D341Med (cell line): ENCODE data around the gene FLAD1.
"Not testable (repeated sequence)": the region's sequence is repeated elsewhere in the genome, so short reads cannot be mapped to it uniquely, and the experiment has no call there.

Experiments used
- DNase-seq: peaks from one replicate; pipeline ENCODE4 v3.0.0; 2012; ENCODE audit warnings: low spot score

Gene FLAD1

DNA sequence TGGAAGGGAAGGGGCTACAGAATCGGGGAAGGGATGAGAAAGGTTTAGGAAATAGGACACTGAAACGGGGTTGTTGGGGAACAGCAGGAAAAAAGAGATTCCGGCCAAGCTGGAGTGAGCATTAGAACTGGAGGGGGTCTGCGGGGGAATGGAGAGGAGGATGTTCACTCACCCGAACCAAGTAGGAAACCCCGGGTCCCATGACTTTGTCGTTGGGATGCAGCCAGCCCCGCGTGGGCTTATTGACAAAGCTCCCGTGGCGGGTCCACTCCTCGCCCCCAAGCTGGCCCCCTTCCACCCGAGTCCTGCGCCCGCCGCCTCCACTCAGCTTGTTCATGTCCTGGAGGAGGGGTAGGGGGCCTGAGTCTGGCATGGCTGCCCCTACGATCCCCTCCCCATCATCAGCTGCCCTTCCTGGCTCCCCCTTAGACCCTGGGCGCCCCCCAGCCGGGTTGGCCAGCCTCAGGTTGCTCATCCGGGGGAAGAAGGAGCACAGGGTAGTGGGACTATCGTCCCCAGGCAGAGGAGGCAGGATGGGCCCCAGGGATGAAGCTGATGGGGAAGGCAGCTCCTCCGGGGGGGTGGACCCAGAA, 13.2 kb upstream of the FLAD1 start:
- DNase-seq, result no peak

DNA sequence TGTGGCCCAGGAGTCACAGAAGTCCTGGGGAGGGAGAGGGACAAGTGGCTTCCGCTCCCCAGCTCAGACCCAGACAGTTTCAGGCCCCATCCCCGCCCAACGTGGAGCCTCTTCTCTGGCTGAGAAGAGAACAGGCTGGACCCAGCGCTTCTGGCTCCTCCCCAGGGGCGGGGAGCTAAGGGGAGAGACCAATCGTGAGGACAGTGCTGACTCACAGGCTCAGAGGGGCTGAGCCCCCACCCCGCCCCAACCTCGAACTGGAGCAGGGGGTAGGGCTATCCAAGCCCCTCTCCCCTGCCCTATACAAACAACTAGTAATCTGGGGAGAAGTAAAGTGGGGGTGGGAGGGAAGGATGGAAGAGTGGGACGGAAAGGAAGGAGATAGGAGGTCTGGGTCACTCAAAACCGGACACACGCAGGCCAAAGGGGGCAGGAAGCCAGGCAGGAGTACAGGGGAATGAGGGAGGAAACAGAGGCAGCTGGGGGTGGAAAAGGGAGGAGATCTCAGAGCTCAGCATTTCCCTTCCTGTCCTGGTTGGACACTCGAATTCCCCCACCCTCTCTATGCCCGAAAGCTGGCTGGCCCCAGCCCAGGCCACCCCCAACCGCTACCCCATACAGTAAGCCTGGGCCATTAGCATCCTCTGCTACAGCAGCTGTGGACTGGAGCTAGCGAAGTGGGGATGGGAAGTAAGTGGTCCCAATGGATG, 12.4 kb upstream of the FLAD1 start, which contains the start of gene SHC1:
SHC1 (minus strand) TSS at position 117 of the 710 bp plus-strand sequence. CDS start 221 bp downstream, outside the sequence.
- DNase-seq, result peak; percentile 89

DNA sequence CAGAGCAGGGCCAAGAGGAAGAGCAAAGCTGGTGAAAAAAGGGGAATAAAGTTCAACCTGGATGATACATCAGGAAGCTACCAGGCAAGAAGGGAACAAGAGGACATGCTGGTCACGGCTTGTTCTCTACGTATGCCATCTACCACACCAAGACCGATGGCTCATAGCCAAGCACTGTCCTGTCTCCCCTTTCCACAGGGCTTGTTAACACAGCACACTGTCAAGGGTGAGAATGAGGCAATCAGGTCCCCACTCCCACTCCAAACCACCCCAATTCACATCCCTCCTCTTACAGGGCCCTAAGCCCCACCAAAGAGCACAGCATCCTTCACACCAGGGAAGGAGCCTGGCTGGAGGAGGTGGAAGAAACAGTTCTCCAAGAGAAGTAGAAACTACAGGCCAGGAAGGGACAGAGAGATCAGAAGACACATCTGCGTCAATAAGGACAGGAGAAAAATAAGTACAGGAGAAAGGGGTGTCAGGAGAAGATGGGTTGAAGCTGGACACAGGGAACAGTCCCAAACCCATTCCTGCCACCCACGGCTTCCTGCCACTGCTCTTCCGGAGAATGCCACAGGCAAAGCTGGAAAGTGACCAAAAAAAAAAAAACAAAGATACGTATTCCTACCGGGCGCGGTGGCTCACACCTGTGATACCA, 11.7 kb upstream of the FLAD1 start:
- DNase-seq, result no peak

DNA sequence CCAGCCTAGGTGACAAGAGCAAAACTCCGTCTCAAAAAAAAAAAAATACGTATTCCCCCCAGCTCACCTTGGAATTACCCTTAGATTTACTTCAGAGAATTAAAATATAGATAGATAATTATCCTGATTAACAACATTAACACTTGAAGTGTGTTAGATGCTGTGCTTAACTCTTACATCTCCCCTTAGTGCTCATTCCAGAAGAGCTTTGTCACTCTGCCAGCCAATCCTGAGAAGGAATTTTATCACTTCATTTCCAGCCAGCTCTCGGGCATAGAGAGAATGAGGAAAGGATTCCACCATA, 11.0 kb upstream of the FLAD1 start:
- no peak for DNase-seq

DNA sequence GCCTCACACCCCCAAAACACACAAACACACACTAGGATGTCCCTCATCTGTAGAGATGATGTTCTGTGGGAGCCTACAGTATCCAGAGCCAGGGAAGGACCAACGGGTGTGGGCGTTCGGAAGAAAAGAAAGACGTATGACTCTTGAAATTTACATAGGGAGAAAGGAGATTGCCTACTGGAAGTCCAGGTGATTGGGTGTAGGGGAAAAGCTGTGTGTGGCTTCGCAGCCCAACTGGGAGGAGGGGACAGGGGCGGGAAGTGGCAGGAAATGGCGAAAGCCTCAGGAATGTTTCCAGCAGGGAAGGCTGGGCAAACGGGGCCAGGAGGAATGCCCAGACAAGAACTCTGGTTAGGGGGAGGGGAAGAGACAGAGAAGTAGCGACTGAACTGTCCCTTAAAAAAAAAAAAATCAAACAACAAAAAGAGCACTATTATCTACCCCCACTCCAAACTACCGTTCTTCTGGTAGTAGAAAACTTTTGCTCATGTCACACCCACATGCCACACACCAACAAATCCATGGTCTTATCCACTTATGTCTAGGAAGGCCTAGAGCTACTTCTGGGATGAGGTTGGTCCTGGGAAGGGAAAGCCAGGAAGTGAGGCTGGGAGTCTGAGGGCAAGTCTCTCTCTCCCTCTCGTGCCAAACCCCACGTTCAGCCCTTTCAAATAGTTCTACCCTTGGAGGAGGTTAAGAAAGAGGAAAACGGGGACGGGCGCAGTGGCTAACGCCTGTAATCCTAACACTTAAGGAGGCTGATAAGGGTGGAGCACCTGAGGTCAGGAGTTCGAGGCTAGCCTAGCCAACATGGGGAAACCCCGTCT, 10.4 kb upstream of the FLAD1 start:
- no peak for DNase-seq

DNA sequence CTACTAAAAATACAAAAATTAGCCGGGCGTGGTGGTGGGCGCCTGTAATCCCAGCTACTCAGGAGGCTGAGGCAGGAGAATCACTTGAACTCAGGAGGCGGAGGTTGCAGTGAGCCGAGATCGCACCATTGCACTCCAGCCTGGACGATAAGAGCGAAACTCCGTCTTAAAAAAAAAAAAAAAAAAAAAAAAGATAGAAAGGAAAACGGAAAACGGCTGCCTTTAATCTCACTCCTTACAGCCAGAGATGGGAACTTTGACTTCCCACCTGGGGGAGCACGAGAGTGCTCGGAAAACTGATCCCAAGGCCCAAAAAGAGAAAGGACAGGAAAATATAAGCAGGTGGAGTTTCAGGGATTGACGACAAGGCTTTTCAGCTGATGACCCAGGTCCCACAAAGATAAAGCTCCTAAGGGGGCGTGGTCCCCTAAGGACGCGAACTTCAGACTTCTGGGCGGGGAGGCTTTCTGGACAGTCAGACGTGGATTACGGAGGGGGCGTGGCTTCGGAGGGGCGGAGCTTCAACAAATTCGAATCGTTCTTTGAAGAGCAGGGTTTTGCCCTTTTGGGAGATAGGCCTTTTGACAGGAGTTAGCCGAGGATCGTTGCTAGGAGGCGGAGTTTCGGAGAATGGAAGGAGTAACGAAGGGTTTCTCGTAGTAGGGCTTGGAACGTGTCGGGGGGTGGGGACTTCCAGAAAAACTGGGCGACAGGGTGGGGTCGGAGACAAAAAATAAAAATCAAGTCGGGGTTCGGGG, 9.6 kb upstream of the FLAD1 start:
- peak; percentile 83 for DNase-seq

DNA sequence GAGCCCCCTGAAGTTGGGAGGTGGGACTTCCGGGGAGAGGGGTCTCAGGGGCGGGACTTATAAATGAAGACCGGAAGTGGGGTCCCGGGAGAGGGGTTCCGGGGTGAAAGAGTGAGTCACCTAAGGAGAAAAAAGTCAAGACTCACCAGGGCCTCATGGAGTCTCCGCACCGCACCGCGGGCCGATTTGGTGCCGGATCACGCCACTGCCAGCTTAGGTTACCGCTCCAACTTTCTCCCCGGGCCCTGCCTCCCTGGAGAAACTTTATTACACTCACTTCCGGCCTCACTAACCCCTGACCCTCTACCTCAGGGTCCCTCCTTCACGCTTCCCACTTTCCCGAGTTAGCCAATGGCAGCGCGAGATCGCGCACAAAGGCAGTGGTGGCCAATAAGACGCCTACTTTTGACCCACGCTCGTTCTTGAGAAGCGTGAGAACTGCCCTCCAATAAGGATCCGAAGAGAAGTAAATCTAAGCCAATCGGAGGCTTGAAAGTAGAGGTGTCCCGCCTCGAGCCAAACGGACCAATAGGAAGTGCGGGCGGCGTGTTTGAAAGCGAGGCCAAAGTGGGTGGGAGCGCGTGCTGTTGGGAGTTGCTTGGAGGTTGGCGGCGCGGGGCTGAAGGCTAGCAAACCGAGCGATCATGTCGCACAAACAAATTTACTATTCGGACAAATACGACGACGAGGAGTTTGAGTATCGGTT, 8.9 kb upstream of the FLAD1 start, which contains the start of gene CKS1B:
CKS1B (plus strand) TSS at position 580 of the 706 bp plus-strand sequence; CDS start at position 645, 65 bp downstream.
- peak; percentile 92 for DNase-seq

DNA sequence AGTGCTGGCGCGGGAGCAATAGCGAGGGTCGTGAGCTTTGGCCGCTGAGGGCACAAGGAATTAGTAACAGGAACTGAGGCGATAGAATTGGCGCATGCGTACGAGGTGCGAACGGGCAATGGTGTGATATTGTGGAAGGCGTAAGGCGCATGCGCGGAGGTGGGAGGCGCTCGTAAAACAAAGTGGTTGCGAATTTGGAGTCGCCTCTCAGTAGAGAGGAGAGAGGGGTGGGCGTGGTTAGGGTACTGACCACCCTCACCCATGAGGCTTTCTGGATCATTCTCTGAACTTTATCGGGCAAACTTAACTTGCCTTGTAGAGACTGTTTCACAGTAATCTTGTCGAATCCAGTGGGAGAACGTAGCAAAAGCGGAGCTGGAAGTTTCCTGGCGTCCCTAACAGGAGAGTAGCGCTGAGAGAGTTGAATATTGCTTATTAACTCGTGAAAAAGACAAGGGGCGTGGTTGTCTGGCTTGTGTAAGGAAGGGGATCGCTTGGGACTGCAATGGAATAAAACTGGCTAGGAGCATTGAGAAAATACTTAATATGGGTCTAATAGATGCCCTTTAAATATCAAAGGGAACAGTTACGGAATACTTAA, 8.2 kb upstream of the FLAD1 start:
- DNase-seq, result peak; percentile 89

DNA sequence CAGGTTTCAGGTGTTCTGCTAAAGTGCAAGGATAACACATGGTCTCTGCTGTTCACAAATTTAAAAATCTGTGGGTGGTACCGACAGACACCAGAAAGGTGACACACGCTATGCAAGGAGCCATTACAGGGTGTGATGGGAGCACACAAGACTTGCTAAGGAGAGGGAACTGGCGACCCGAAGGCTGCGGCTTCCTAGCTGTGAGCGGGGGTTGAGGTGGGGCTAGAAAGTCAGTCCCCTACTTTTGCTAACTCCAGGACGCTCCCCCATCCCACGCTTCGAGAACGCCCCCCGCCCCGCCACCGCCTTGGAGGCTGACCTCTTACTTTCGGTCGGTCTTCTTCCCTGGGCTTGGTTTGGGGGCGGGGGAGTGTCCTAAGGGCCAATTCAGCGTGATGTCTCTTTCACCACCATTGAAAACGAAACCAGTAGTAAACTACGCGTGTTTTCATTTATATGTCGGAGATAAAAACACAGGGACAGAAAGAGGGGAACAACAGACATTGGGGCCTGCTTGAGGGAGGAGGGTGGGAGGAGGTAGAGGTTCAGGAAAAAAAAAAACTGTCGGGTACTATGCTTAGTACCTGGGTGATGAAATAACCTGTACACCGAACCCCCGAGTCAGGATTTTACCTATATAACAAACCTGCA, 7.6 kb upstream of the FLAD1 start:
- DNase-seq, result no peak

DNA sequence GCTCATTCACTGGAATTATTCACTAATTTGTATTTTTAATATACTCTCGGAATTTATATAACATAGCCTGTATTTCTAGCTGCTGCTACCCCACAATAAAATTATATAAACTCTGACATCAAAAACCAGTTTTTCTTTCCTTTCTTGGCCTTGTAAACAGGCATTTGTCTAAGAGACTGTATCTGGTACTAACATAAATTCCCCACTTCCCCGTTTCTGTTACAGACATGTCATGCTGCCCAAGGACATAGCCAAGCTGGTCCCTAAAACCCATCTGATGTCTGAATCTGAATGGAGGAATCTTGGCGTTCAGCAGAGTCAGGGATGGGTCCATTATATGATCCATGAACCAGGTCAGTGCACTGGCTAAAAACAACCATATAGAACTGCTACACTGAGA, 5.4 kb upstream of the FLAD1 start:
- not testable (repeated sequence) for DNase-seq

DNA sequence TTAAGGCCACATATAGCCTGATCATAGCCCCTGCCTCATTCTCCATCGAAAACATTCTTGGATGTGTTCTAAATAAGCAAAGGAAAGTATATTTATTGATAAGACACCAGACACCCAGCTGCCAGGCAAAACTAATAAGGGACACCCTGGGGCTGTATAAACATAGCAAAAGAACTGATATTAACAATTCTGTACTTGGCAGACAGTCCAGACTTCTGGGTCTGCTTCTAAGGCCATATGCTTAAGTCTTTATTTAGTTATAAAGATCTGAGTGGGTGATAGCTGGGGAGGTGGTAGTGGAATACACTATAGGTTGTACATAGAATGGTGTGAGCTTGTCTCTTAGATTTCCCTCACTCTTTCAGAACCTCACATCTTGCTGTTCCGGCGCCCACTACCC, 4.8 kb upstream of the FLAD1 start:
- no peak for DNase-seq

DNA sequence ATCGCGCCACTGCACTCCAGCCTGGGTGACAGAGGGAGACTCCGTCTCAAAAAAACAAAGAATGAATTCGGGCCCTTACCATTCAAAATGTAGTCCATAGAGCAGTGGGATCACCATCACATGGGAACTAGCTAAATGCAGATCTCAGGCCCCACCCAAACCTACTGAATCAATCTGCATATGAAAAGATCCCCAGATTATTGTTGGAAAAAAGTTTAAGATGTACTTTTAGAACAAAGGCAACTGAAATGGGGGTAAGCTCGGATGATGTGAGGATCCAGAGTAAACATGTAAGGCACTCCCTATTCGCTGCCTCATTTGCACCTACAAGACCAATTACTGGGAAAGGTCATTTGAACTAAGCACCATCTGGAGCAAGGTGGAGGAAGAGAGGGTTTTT, 803 bp upstream of the FLAD1 start:
- no peak for DNase-seq

DNA sequence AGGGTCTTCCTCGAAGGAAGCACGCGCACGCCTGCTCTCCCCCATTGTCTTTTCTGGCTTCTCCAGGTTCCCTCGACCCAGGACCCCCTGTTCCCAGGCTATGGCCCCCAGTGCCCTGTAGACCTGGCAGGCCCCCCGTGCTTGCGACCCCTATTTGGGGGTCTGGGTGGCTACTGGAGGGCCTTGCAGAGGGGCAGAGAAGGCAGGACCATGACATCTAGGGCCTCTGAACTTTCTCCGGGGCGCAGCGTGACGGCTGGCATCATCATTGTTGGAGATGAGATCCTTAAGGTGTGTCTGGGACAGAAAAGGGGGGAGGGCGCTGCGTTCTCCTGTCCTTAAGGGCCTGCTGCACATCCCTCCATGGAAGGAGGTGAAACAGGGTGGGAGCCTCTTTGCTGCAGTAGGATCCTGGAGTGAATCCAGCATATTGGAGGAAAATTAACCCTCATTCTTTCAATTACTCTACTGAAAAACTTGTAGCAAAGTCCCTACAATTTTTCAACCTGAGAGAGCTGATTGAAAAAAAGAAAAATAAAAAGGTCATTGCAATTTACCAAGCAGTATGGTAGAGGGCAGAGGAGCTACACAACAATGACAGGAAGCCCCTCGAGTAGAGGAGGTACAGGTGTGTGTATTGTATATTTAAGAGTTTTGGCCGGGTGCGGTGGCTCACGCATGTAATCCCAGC, 777 bp downstream of the FLAD1 start:
- DNase-seq, result no peak

DNA sequence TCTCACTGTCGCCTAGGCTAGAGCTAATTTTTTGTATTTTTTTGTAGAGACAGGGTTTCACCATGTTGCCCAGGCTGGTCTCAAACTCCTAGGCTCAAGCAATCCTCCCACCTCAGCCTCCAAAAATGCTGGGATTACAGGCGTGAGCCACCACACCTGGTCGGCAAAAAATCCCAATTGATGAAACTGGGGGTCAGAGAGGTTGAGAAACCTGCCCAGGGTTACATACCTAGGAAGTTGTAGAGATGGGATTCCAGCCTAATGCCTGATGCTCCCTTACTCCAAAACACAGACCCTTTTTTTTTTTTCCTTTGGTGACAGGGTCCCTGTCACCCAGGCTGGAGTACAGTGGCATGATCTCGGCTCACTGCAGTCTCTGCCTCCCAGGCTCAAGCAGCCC, 3.6 kb downstream of the FLAD1 start:
- not testable (repeated sequence) for DNase-seq

DNA sequence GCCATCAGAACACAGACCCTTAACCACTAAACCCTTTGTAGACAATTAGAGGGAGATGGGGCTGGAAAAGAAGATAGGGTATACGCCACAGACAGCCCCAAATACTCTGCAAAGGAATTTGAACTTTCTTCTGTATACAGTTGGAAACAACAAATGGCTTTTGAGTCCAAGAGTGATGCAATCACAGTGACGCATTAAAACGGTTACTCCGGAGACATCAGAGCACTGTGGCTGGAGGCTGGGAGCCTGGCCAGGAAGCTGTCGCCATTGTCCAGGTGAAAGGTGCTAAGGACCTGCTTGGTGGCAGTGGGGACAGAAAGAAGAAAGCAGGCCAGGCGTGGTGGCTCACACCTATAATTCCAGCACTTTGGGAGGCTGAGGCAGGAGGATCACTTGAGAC, 4.2 kb downstream of the FLAD1 start:
- DNase-seq, result no peak

DNA sequence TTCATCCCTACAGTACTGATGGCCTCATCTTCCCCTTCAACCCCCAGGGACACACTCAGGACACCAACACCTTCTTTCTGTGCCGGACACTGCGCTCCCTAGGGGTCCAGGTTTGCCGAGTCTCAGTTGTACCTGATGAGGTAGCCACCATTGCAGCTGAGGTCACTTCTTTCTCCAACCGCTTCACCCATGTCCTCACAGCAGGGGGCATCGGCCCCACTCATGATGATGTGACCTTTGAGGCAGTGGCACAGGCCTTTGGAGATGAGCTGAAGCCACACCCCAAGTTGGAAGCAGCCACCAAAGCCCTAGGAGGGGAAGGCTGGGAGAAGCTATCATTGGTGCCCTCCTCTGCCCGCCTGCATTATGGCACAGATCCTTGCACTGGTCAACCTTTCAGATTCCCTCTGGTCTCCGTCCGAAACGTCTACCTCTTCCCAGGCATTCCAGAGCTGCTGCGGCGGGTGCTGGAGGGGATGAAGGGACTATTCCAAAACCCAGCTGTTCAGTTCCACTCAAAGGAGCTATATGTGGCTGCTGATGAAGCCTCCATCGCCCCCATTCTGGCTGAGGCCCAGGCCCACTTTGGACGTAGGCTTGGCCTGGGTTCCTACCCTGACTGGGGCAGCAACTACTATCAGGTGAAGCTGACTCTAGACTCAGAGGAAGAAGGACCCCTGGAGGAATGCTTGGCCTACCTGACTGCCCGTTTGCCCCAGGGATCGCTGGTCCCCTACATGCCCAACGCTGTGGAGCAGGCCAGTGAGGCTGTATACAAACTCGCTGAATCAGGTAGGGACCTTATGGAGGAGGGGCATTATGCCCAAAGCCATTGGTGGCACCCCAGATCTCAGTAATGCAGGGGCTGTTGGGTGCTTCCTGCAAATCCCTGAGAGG, 5.2 kb downstream of the FLAD1 start:
- DNase-seq, result no peak

DNA sequence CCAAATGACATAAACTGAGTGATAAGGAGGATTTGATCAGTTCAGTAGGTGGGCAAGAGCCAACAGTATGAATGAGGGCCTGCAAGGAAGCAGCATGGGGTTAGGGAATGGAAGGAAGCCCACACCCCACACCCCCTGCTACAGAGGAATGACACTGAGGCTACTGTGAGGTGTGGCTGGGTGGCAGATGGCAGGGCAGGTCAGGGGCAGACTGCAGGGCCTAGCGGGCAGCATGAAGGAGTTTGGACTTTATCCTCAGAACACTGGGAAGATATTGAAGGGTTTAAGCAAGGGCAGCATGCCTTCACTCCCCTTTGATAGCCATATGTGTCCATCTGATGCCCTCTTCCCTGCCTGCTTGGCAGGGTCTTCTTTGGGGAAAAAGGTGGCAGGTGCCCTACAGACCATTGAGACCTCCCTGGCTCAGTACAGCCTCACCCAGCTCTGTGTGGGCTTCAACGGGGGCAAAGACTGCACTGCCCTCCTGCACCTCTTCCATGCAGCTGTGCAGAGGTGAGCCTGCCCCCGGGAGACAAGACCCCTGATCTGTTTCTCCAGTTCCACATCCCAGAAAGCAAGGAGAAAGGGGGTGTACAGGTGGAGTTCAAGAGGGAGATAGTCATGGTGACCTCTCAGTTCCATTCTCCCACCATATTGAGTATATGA, 6.2 kb downstream of the FLAD1 start:
- no peak for DNase-seq

DNA sequence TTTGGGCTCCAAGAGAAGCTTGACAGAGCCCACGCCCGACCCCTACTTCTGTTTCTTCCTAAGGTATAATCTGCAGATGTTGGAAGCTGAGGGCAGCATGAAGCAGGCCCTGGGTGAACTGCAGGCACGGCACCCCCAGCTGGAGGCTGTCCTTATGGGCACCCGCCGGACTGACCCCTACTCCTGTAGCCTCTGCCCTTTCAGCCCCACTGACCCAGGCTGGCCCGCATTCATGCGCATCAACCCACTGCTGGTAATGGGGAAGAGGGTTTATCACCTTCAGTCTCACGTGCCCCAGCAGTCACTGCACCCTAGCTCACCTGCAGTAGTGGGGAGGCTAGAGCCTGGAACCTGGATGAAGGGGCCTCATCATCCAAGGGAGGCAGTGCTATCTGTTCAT, 7.1 kb downstream of the FLAD1 start:
- no peak for DNase-seq
